ENCODE results near the gene CA5A. TPM values are rescaled to one million over a fixed set of nuclear protein-coding genes. Genes with fewer than 3 reads are reported as not detected.

Gene CA5A
- total and polyA plus RNA-seq, 2 of the 13 experiments (the other 11 are each of a cell fraction or from before 2014, with no cell fraction given) = 66.8 to 106 TPM

- TF ChIP-seq ZNF136 (CRISPR knock-in tag; IDR thresholded peaks at IDR 0.05; ENCODE audit: low read depth) (no peak), GFI1 (CRISPR knock-in tag; IDR thresholded peaks at IDR 0.05; ENCODE audit: borderline replicate concordance) (no peak), ZMYM2 (CRISPR knock-in tag; IDR thresholded peaks at IDR 0.05) (no peak), HNRNPL (IDR thresholded peaks at IDR 0.05; ENCODE audit: low read depth, low read length) (peak; percentile 78; the same call in 1 of the 2 replicates), ZFYVE20 (CRISPR knock-in tag; IDR thresholded peaks at IDR 0.05; ENCODE audit: borderline replicate concordance, low read depth) (no peak), AKAP8 (CRISPR knock-in tag; IDR thresholded peaks at IDR 0.05) (no peak)
Observed at GRCh38 chr16:87845213-87845612, 91.1 kb downstream of the CA5A start (continued).

GRCh38 chr16:87844809-87845208, 91.5 kb downstream of the CA5A start:
- Histone ChIP-seq H3K4me1 (ENCODE audit: insufficient read depth, low read length) (peaks cover 99% of the 10 kb centered on the region), H3K36me3 (replicated peaks in 1 of 2; ENCODE audit: control insufficient read depth in 1 of 2, insufficient read depth in 2 of 2, low read length in 2 of 2) (peaks cover 53 to 69% of the 10 kb centered on the region in 2 experiments), H3K4me3 (replicated peaks in 1 of 3; ENCODE audit: insufficient read depth in 1 of 3, low read depth in 2 of 3, low read length in 3 of 3) (no peak overlapping the region), H3K27me3 (ENCODE audit: control insufficient read depth in 1 of 2, insufficient read depth in 2 of 2, low read length in 2 of 2) (no peaks in the 10 kb centered on the region), H4K20me1 (ENCODE audit: insufficient read depth, low read length) (peaks cover 20% of the 10 kb centered on the region; the same call in 1 of the 2 replicates), H3K9me3 (ENCODE audit: low read length) (no peaks in the 10 kb centered on the region), H3K79me2 (ENCODE audit: insufficient read depth, low read length) (peaks cover 74% of the 10 kb centered on the region), H3K4me2 (ENCODE audit: low read depth, low read length) (peak overlapping the region; percentile 4; the same call in 1 of the 2 replicates), H3K27ac (ENCODE audit: extremely low read length, insufficient read depth, low read length) (peak overlapping the region; percentile 76), H2AFZ (ENCODE audit: low read length) (no peak overlapping the region), H3K9ac (ENCODE audit: insufficient read depth, low read depth, low read length) (0 out of 2 replicates have a peak overlapping the region, but pooled peaks have one; percentile 4)
- CTCF ChIA-PET (ENCODE audit: low intra/inter-chr PET ratio, low total read pairs) = no interaction called here
- WGBS (ENCODE audit: low lambda C conversion rate) = 92% methylated on average over 12 of the region's 13 CpGs
- ATAC-seq (no peak), DNase-seq (ENCODE audit: low spot score) (no peak), FAIRE-seq (no peak)
- in situ Hi-C loops (cut with HindIII; ENCODE audit: extremely low pct_ligation_motif_present, low pct_unique_long_range_greater_than_20kb) = no loop called here
- POLR2A ChIA-PET = interaction anchor here (9.4 kb wide), 1 partner anchor 20 kb away, joined by 399 read pairs; the partner anchor contains the start of gene SLC7A5
- BruUV-seq (replicated peaks) = no TSS peak
- intact Hi-C loops (cut with micrococcal nuclease; ENCODE audit: unreplicated experiment) = no loop called here
- TF ChIP-seq ZNF788 (CRISPR knock-in tag; IDR thresholded peaks at IDR 0.05; ENCODE audit: borderline replicate concordance) (0 out of 2 replicates have a peak, but pooled peaks have one; percentile 43), BRD4 (CRISPR knock-in tag; IDR thresholded peaks at IDR 0.05) (0 out of 2 replicates have a peak, but pooled peaks have one; percentile 12), ZNF24 (IDR thresholded peaks at IDR 0.05) (no peak), ZBTB4 (CRISPR knock-in tag; IDR thresholded peaks at IDR 0.05; ENCODE audit: borderline replicate concordance) (peak; percentile 60; the same call in 1 of the 2 replicates), ZNF280B (CRISPR knock-in tag; IDR thresholded peaks at IDR 0.05; ENCODE audit: borderline replicate concordance) (no peak), MIXL1 (CRISPR knock-in tag; IDR thresholded peaks at IDR 0.05) (no peak), ZNF883 (CRISPR knock-in tag; IDR thresholded peaks at IDR 0.05; ENCODE audit: not compliant biosample characterization) (peak; percentile 20), DNMT1 (CRISPR knock-in tag; IDR thresholded peaks at IDR 0.05) (no peak; the same call in 1 of the 2 replicates)
- TF ChIP-seq, protein P1, sequence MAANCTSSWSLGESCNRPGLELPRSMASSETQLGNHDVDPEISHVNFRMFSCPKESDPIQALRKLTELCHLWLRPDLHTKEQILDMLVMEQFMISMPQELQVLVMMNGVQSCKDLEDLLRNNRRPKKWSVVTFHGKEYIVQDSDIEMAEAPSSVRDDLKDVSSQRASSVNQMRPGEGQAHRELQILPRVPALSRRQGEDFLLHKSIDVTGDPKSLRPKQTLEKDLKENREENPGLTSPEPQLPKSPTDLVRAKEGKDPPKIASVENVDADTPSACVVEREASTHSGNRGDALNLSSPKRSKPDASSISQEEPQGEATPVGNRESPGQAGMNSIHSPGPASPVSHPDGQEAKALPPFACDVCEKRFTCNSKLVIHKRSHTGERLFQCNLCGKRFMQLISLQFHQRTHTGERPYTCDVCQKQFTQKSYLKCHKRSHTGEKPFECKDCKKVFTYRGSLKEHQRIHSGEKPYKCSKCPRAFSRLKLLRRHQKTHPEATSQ (CRISPR knock-in tag; IDR thresholded peaks at IDR 0.05; ENCODE audit: borderline replicate concordance) = no peak
